ENCODE results near the gene HOXA6. TPM values are rescaled to one million over a fixed set of nuclear protein-coding genes. Genes with fewer than 3 reads are reported as not detected.

The HOXA6 gene
- total RNA-seq, 1 experiment from 2014 or later = 12.7 TPM

GRCh38 chr7:27109466-27110185, 37.9 kb downstream of the HOXA6 start:
- no peaks in the 10 kb centered on the region for H4K20me1 ChIP-seq (ENCODE audit: insufficient read depth)
- H3K27ac ChIP-seq (ENCODE audit: low read depth, low read length) = no peak overlapping the region
- H3K27me3 ChIP-seq (ENCODE audit: insufficient read depth, low read length) = no peaks in the 10 kb centered on the region
- intact Hi-C loops (cut with micrococcal nuclease) = no loop called here
- H3K36me3 ChIP-seq (ENCODE audit: control insufficient read depth in 1 of 2, insufficient read depth in 2 of 2, low read length in 2 of 2) = no peaks in the 10 kb centered on the region
- ChIA-PET RAD21 (ENCODE audit: low non-redundant PET in 1 of 2, low total read pairs in 2 of 2, uncharacterized antibody in 2 of 2, unreplicated experiment in 2 of 2) (no interaction called here), POLR2A (no interaction called here), CTCF (no interaction called here)
- no peak overlapping the region for H3K4me2 ChIP-seq (ENCODE audit: low read length)
- ATAC-seq = no peak
- BruUV-seq (replicated peaks) = no TSS peak
- peaks cover 20% of the 10 kb centered on the region for H3K79me2 ChIP-seq (ENCODE audit: insufficient read depth, low read length)
- no peak for DNase-seq (ENCODE audit: low read depth, low spot score)
- H3K9me2 ChIP-seq (ENCODE audit: insufficient read depth) = no peaks in the 10 kb centered on the region
- H3K4me1 ChIP-seq (ENCODE audit: control insufficient read depth in 1 of 2, insufficient read depth in 2 of 2, low read length in 2 of 2) = peaks cover 34 to 35% of the 10 kb centered on the region in 2 experiments
- no peak overlapping the region for H2AFZ ChIP-seq (ENCODE audit: low read depth, low read length, poor library complexity, severe bottlenecking)
- TF ChIP-seq TCF7L2 (IDR thresholded peaks at IDR 0.05; ENCODE audit: borderline replicate concordance, extremely low read depth, insufficient read depth, insufficient read length) = no peak
- no peak for TF ChIP-seq EZH2 (IDR thresholded peaks at IDR 0.05)
- no peak for TF ChIP-seq ATF3 (IDR thresholded peaks at IDR 0.05)
- no peak for TF ChIP-seq YY1 (IDR thresholded peaks at IDR 0.05; ENCODE audit: extremely low read depth, insufficient replicate concordance, low read depth, low read length)
- no peak for TF ChIP-seq FOSL1 (IDR thresholded peaks at IDR 0.05; ENCODE audit: low read depth)
- TF ChIP-seq CTCF (IDR thresholded peaks at IDR 0.05 in 2 of 3, conservative IDR thresholded peaks at IDR 0.05 in 1 of 3; ENCODE audit: borderline replicate concordance in 1 of 3, insufficient read depth in 1 of 3, low read depth in 2 of 3, low read length in 2 of 3) = no peak
- TF ChIP-seq RAD21 (IDR thresholded peaks at IDR 0.05; ENCODE audit: low read depth) = no peak
- TF ChIP-seq POLR2AphosphoS5 (IDR thresholded peaks at IDR 0.05; ENCODE audit: low read depth, low read length) = no peak
- TF ChIP-seq MAX (IDR thresholded peaks at IDR 0.05) = no peak
- TF ChIP-seq ZBTB33 (IDR thresholded peaks at IDR 0.05; ENCODE audit: extremely low read depth, insufficient replicate concordance, low read length) = no peak
- no peak for TF ChIP-seq CBX3 (IDR thresholded peaks at IDR 0.05; ENCODE audit: low read depth)
- no peak for TF ChIP-seq JUND (IDR thresholded peaks at IDR 0.05)
- TF ChIP-seq SIN3A (IDR thresholded peaks at IDR 0.05; ENCODE audit: low read depth) = no peak
- no peak overlapping the region for H3K9ac ChIP-seq (ENCODE audit: low read length)
- H3K4me3 ChIP-seq (replicated peaks in 1 of 2; ENCODE audit: low read depth in 1 of 2, low read length in 2 of 2) = no peak overlapping the region
- no peaks in the 10 kb centered on the region for H3K9me3 ChIP-seq (ENCODE audit: control insufficient read depth in 1 of 2, insufficient read depth in 1 of 2, low read depth in 1 of 2, low read length in 2 of 2)

Data from HCT116 (cell line).